SK-MEL-5 (cell line): ENCODE results near the gene ZNF394. TPM values are rescaled to one million over a fixed set of nuclear protein-coding genes. Genes with fewer than 3 reads are reported as not detected.
A peak's percentile ranks its signal among the peaks of the same experiment; 100 is the strongest.

ENCODE experiments used
- DNase-seq: peaks from one replicate; pipeline ENCODE4 v3.0.0-alpha.2; 2016; ENCODE audit warnings: low read depth, low spot score
- in situ Hi-C: cut with HindIII; loops from 2 replicates; pipeline ENCODE4 v1.10.0; 2016; ENCODE audit warnings: low sequenced_read_pairs, high pct_unique_total_duplicates, low pct_unique_long_range_greater_than_20kb
- total RNA-seq: library from RNA; depleted of rRNA; stranded (reverse); fragments of >200 nt; shearing (Covaris generic); gene quantifications from 2 replicates; pipeline ENCODE4 v1.2.3, GENCODE V29; 2014; rRNA removed

The ZNF394 gene
- total RNA-seq, 1 experiment from 2014 or later: 40.5 TPM

GRCh38 chr7:99459087-99459486, 41.0 kb downstream of the ZNF394 start:
- in situ Hi-C loops: no loop called here
- peak; percentile 73 for DNase-seq

GRCh38 chr7:99457650-99458493, 42.2 kb downstream of the ZNF394 start:
- in situ Hi-C loops: no loop called here
- DNase-seq: no peak

GRCh38 chr7:99457050-99457649, 42.9 kb downstream of the ZNF394 start:
- DNase-seq: no peak
- in situ Hi-C loops: no loop called here

GRCh38 chr7:99456288-99456687, 43.8 kb downstream of the ZNF394 start:
- in situ Hi-C loops: no loop called here
- no peak for DNase-seq

GRCh38 chr7:99455874-99456273, 44.2 kb downstream of the ZNF394 start:
- no peak for DNase-seq
- in situ Hi-C loops: no loop called here

- in situ Hi-C loops: no loop called here
- no peak for DNase-seq
Measured at GRCh38 chr7:99453105-99453504, 47.0 kb downstream of the ZNF394 start.

- in situ Hi-C loops: no loop called here
- DNase-seq: no peak
Measured at GRCh38 chr7:99452541-99452940, 47.5 kb downstream of the ZNF394 start.

- no peak for DNase-seq
- in situ Hi-C loops: no loop called here
Measured at GRCh38 chr7:99451936-99452335, 48.1 kb downstream of the ZNF394 start.

GRCh38 chr7:99449326-99449725, 50.8 kb downstream of the ZNF394 start:
- no peak for DNase-seq
- in situ Hi-C loops: no loop called here

- no peak for DNase-seq
- in situ Hi-C loops: no loop called here
Measured at GRCh38 chr7:99448855-99449254, 51.2 kb downstream of the ZNF394 start.

- in situ Hi-C loops: no loop called here
- DNase-seq: peak; percentile 75
Measured at GRCh38 chr7:99447943-99448342, 52.1 kb downstream of the ZNF394 start.

- in situ Hi-C loops: no loop called here
- DNase-seq: peak; percentile 70
Measured at GRCh38 chr7:99446096-99446495, 54.0 kb downstream of the ZNF394 start.

Other genes with a start within 250 kb of the ZNF394 start
- not detected in 2 replicates for gene MYH16, start 227.4 kb downstream of the ZNF394 start, total RNA-seq
- gene ARPC1A, start 174.4 kb downstream of the ZNF394 start, total RNA-seq: 317 and 342 TPM in 2 replicates
- gene ARPC1B, start 125.6 kb downstream of the ZNF394 start, total RNA-seq: 1,635 and 1,714 TPM in 2 replicates
- 54.2 and 55.6 TPM in 2 replicates for gene PDAP1, start 91.7 kb downstream of the ZNF394 start, total RNA-seq
- 228 and 236 TPM in 2 replicates for gene BUD31, start 91.3 kb downstream of the ZNF394 start, total RNA-seq
- gene PTCD1, start 61.5 kb downstream of the ZNF394 start, total RNA-seq: 17.4 and 18.4 TPM in 2 replicates
- 48.8 and 53.7 TPM in 2 replicates for gene CPSF4, start 61.3 kb downstream of the ZNF394 start, total RNA-seq
- gene ATP5MF, start 34.1 kb downstream of the ZNF394 start, total RNA-seq: 998 and 1,034 TPM in 2 replicates
- gene ZNF789, start 27.4 kb downstream of the ZNF394 start, total RNA-seq: 14.2 and 15.9 TPM in 2 replicates
- gene ZKSCAN5, start 4.4 kb upstream of the ZNF394 start, total RNA-seq: 24.6 and 26.2 TPM in 2 replicates
- gene FAM200A, start 51.8 kb upstream of the ZNF394 start, total RNA-seq: 16.5 and 19.5 TPM in 2 replicates
- 105 and 110 TPM in 2 replicates for gene ZNF655, start 58.4 kb upstream of the ZNF394 start, total RNA-seq
- gene TMEM225B, start 98.0 kb upstream of the ZNF394 start, total RNA-seq: 0.53 TPM in 1 of 2 replicates, not detected in the other
- 16.9 and 18.2 TPM in 2 replicates for gene ZSCAN25, start 116.7 kb upstream of the ZNF394 start, total RNA-seq
- gene CYP3A5, start 179.7 kb upstream of the ZNF394 start, total RNA-seq: not detected in 2 replicates
- gene CYP3A7, start 234.9 kb upstream of the ZNF394 start, total RNA-seq: not detected in 2 replicates